HepG2 (cell line): ENCODE data around the gene TMCO2.

Source experiments
- CTCF ChIP-seq: sonication (generic); formaldehyde crosslinking; IDR thresholded peaks from 2 replicates; pipeline ENCODE4 v1.5.0; 2020; ENCODE audit warnings: mild to moderate bottlenecking, missing genetic modification reagents, moderate library complexity
- POLR2AphosphoS5 ChIP-seq: IDR thresholded peaks from 2 replicates; pipeline ENCODE4 v1.6.1; 2012; ENCODE audit warnings: low read depth, low read length
- TF ChIP-seq, protein P1 (sequence below): sonication (generic); formaldehyde crosslinking; IDR thresholded peaks from 2 replicates; pipeline ENCODE4 v1.9.0; 2022; ENCODE audit warnings: missing genetic modification reagents, mild to moderate bottlenecking, borderline replicate concordance

- TF ChIP-seq POLR2AphosphoS5: no peak
- TF ChIP-seq CTCF (CRISPR knock-in tag): no peak
- TF ChIP-seq, protein P1, sequence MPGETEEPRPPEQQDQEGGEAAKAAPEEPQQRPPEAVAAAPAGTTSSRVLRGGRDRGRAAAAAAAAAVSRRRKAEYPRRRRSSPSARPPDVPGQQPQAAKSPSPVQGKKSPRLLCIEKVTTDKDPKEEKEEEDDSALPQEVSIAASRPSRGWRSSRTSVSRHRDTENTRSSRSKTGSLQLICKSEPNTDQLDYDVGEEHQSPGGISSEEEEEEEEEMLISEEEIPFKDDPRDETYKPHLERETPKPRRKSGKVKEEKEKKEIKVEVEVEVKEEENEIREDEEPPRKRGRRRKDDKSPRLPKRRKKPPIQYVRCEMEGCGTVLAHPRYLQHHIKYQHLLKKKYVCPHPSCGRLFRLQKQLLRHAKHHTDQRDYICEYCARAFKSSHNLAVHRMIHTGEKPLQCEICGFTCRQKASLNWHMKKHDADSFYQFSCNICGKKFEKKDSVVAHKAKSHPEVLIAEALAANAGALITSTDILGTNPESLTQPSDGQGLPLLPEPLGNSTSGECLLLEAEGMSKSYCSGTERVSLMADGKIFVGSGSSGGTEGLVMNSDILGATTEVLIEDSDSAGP (CRISPR knock-in tag): no peak
Observed at GRCh38 chr1:40273547-40274166, 25.9 kb downstream of the TMCO2 start.
